Mononuclear cell (primary cell): ENCODE results near the gene SERINC1. TPM values are rescaled to one million over a fixed set of nuclear protein-coding genes. Genes with fewer than 3 reads are reported as not detected.
"Not testable (repeated sequence)": the region's sequence is repeated elsewhere in the genome, so short reads cannot be mapped to it uniquely, and the experiment has no call there.

Experiments
- H3K27me3 ChIP-seq: 2 replicates; pipeline ENCODE4 v1.6.0; 2011; ENCODE audit warnings: low read length, control low read depth; ENCODE audit not compliant: insufficient read depth
- H3K4me1 ChIP-seq: 2 replicates; pipeline ENCODE4 v1.5.1; 2011; ENCODE audit warnings: mild to moderate bottlenecking, low read length, control low read depth; ENCODE audit not compliant: insufficient read depth
- H3K4me3 ChIP-seq: 2 replicates; pipeline ENCODE4 v1.5.1; 2011; ENCODE audit warnings: mild to moderate bottlenecking, low read length, moderate library complexity
- H3K9me3 ChIP-seq: 2 replicates; pipeline ENCODE4 v1.5.1; 2011; ENCODE audit warnings: low read depth, mild to moderate bottlenecking, control low read depth, low read length
- total RNA-seq: library from RNA; depleted of rRNA; stranded (reverse); fragments of >200 nt; gene quantifications from one replicate; pipeline ENCODE4 v1.2.3, GENCODE V29; 2012

The SERINC1 gene
- 306 TPM for total RNA-seq

- H3K9me3 ChIP-seq, result no peaks in the 10 kb centered on the region
- H3K4me1 ChIP-seq, result peaks cover 22% of the 10 kb centered on the region
- H3K27me3 ChIP-seq, result no peaks in the 10 kb centered on the region
- H3K4me3 ChIP-seq, result peak within 1 kb of the TSS; percentile 99
These were observed at the start of gene SERINC1 for GRCh38 chr6:122471107-122472021. TSS of gene SERINC1 (minus strand) at chr6:122471807. CDS start at chr6:122471737, 70 bp downstream.

DNA sequence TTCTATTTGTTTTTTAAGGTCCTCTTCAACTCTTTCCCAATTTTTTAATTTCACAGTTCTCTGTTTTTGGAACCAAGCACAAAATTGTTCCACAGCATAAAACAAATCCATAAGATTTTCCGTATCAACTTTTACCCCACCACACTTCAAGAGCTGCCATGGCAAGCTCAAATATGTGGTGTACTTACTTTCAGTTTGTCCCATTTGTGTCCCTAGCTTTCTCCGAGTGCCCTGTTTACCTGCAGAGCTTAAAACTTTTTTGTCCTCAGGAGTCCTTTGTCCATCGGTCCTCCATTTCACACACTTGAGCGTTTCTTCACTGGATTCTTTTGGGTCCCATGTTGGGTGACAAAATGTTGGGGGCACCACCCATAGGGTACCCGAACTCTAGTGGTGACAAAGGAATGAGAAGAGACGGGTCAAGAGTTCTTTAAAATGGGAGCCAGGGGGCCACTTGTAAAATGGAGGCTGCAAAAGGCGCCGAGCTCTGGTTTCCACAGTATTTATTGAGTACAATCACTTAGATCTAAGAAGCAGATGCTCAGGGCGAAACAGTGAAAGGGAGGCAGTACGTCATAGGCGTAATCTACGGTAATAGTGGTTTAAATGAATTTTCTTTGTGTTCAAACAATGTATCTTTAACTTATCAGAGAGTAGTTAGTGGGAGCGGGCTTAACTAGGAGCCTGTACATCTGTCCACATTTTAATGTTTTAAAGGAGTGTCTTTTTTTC lies 39.8 kb upstream of the SERINC1 start:
- no peaks in the 10 kb centered on the region for H3K4me1 ChIP-seq
- no peaks in the 10 kb centered on the region for H3K27me3 ChIP-seq
- H3K4me3 ChIP-seq, result no peak overlapping the region
- peaks cover under 1% of the 10 kb centered on the region for H3K9me3 ChIP-seq

GRCh38 chr6:122505170-122505569 lies 33.6 kb upstream of the SERINC1 start:
- not testable (repeated sequence) for H3K4me3 ChIP-seq, H3K4me1 ChIP-seq, H3K27me3 ChIP-seq
- H3K9me3 ChIP-seq, result peaks cover 42% of the 10 kb centered on the region

DNA sequence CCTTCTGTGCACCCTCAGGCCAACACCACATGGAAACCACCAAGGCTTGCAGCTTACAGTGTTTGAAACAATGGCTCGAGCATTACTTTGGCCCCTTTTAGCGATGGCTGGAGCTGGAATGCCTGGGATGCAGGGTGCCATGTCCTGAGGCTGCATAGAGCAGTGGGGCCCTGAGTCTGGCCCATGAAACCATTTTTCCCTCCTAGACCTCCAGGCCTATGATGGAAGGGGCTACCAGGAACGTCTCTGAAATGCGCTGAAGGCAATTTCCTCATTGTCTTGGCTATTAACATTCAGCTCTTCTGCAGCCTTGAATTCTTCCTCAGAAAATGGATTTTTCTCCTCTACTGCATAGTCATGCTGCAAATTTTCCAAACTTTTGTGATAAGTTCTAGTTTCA lies 29.9 kb upstream of the SERINC1 start:
- Histone ChIP-seq H3K4me1 (no peaks in the 10 kb centered on the region), H3K27me3 (peaks cover 2% of the 10 kb centered on the region), H3K4me3 (no peak overlapping the region), H3K9me3 (peaks cover 50% of the 10 kb centered on the region)

GRCh38 chr6:122495612-122496011 lies 24.0 kb upstream of the SERINC1 start:
- peaks cover 5% of the 10 kb centered on the region for H3K4me1 ChIP-seq
- peaks cover 8% of the 10 kb centered on the region for H3K9me3 ChIP-seq
- no peak overlapping the region for H3K4me3 ChIP-seq
- H3K27me3 ChIP-seq, result peaks cover 2% of the 10 kb centered on the region

DNA sequence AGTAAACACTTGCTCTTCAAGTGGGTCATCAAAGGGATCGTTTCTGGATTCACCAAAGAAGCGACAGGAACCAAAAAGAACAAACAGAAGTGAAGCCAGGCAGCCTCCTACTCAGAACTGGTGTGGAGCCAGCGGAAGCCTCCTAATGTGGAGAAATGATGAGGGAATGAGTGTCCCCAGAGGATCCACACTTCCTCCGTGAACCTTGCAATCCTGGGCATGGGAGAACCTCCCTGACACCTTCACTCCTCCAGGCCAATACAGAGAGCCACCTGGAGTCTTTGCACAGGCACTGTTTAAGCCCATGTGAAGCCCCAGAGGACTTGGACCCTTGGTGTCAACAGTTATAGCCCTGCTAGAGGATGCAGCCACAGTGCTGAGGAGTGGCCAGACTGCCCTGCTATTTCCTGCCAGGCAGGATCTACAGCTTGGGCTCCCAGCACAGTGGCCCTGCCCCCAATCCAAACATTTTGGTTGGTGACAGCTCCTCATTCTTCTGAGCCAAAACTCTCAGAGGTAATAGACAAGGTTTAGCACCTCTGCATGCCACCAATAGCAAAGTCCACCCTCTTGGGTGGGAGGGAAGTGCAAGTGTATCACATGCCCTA lies 23.2 kb upstream of the SERINC1 start:
- peaks cover 5% of the 10 kb centered on the region for H3K4me1 ChIP-seq
- peaks cover 8% of the 10 kb centered on the region for H3K9me3 ChIP-seq
- H3K27me3 ChIP-seq, result peaks cover 2% of the 10 kb centered on the region
- no peak overlapping the region for H3K4me3 ChIP-seq

DNA sequence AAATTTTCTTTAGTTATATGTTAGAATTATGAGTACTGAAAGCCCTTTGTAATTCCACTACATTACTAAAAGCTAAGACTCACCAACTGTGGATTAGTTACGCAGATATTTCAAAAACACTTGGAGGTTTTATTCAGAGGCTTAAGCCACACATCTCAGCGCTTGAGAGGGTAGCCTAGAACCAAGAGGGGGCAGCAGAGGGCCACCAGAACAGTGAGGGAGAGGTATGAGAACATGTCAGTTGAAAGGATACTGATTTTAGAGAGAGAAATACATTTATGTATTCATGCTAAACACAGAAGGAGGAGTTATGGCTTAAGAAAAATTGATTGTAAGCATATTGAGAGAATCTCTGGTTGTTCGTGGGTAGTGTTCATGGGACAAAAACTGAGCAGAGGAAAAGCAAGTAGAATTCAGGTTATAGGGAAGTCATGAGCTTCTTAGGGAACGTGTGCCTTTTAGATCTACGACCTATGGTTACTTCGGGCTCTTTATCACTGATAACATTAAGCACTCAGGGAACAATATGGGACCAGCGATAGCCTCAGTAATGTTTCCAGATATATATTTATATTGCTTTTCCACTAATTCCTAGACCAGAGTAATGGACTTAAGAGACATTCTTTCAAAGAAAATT lies 20.4 kb upstream of the SERINC1 start:
- Histone ChIP-seq H3K9me3 (peaks cover 4% of the 10 kb centered on the region), H3K4me1 (peaks cover 5% of the 10 kb centered on the region), H3K4me3 (no peak overlapping the region), H3K27me3 (no peaks in the 10 kb centered on the region)

DNA sequence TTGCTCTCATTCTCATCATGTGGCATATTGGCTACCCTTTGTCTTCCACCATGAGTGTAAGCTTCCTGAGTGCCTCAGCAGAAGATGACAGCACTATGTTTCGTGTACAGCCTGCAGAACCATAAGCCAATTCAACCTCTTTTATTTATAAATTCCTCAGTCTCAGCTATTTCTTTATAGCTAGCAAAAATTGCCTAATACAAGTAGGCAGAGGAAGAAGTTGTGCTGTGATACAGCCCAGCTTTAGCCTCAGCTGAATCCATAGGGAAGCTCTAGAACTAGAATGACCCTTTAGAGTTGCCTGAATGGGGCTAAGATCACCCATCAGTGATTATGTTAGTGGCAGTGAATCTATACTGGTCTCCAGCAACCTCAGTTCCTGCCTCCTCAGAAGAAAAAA lies 19.0 kb upstream of the SERINC1 start:
- peaks cover 2% of the 10 kb centered on the region for H3K4me1 ChIP-seq
- no peaks in the 10 kb centered on the region for H3K9me3 ChIP-seq
- no peaks in the 10 kb centered on the region for H3K27me3 ChIP-seq
- H3K4me3 ChIP-seq, result no peak overlapping the region

DNA sequence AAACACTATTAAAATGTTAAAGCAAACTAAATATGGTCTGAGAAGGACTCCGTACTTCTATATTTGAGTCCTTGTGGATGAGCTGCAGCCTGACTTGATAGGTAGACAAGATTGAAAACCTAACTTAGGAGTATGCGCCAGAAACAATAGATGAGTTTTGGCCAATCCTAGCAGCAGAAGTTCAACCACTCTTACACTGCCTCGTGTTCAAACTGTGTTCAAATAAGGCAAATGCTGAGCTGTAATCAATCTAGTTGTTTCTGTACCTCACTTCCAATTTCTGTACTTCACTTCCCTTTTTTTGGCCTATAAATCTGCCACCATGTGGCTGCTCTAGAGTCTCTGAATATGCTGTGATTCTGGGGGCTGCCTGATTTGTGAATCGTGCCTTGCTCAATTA lies 13.2 kb upstream of the SERINC1 start:
- Histone ChIP-seq H3K27me3 (no peaks in the 10 kb centered on the region), H3K4me3 (no peak overlapping the region), H3K9me3 (no peaks in the 10 kb centered on the region), H3K4me1 (no peaks in the 10 kb centered on the region)

GRCh38 chr6:122482750-122483080 lies 11.1 kb upstream of the SERINC1 start:
- Histone ChIP-seq H3K4me3 (no peak overlapping the region), H3K9me3 (no peaks in the 10 kb centered on the region), H3K27me3 (no peaks in the 10 kb centered on the region), H3K4me1 (no peaks in the 10 kb centered on the region)

DNA sequence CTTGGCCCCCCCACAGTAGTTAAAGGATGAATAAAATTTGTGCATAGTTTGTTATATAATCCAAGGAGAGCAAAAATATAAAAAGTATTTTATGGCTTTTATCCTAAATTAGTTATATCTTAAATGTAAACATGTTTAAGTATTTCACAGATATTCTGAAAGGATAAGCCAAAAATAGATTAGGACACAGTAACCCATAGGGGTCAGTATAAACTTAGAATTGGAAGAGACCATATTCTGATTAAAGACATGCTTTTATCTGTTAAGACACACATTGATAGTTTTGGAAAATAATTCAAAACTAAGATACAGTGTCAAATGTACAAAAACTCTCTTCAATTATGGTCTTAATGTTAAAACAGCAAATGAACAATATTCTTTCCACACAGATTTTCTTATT lies 4.5 kb upstream of the SERINC1 start:
- H3K27me3 ChIP-seq, result no peaks in the 10 kb centered on the region
- H3K4me1 ChIP-seq, result peaks cover 5% of the 10 kb centered on the region
- H3K4me3 ChIP-seq, result no peak overlapping the region
- H3K9me3 ChIP-seq, result no peaks in the 10 kb centered on the region

DNA sequence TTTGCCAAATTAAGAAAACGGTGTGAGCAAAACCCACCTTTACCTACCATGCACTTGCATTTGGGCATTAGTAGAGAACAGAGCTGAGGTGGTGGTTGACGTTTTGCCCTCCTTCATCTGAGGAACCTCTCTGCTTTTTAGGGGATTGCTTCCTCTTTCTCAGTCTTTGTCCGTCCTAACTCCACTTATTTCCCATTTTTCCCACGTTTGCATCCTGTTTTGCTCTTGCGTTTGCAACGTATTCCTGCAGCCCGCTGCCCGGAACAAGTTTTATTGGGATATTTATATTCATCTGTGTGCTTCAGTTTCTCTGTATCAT lies 374 bp upstream of the SERINC1 start:
- H3K9me3 ChIP-seq, result no peaks in the 10 kb centered on the region
- H3K4me3 ChIP-seq, result peak overlapping the region; percentile 99
- no peaks in the 10 kb centered on the region for H3K27me3 ChIP-seq
- H3K4me1 ChIP-seq, result peaks cover 20% of the 10 kb centered on the region

DNA sequence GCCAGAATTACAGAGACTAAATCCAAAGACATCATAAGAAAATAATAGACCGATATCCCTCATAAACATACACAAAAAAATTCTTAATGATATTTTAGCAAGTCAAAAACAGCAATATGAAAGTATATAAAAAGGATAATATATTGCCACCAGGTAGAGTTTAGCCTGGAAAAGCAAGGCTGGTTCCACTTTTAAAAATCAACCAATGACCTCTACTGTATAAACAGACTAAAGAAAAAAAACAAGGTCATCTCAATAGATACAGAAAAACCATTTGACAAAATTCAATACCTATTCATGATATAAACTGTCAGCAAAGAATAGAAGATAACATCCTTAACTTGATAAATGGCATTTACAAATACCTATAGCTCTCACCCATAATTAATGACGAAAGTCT lies 9.7 kb downstream of the SERINC1 start:
- H3K4me1 ChIP-seq, result peaks cover 36% of the 10 kb centered on the region
- H3K27me3 ChIP-seq, result no peaks in the 10 kb centered on the region
- no peak overlapping the region for H3K4me3 ChIP-seq
- H3K9me3 ChIP-seq, result no peaks in the 10 kb centered on the region

GRCh38 chr6:122459865-122460416 lies 11.7 kb downstream of the SERINC1 start:
- not testable (repeated sequence) for H3K4me3 ChIP-seq, H3K27me3 ChIP-seq, H3K9me3 ChIP-seq
- peaks cover 22% of the 10 kb centered on the region for H3K4me1 ChIP-seq

- Histone ChIP-seq H3K27me3 (no peaks in the 10 kb centered on the region), H3K4me3 (no peak overlapping the region), H3K4me1 (peaks cover 22% of the 10 kb centered on the region), H3K9me3 (no peaks in the 10 kb centered on the region)
These were observed 12.4 kb downstream of the SERINC1 start for GRCh38 chr6:122459240-122459639.
